Liver (tissue), 9 donors: ENCODE data around the gene KCNIP4. TPM values are rescaled to one million over a fixed set of nuclear protein-coding genes. Genes with fewer than 3 reads are reported as not detected.

Experiments
- DNase-seq: peaks from one replicate; pipeline ENCODE4 v3.0.0-alpha.2; 2017; ENCODE audit warnings: low spot score
- H3K27ac ChIP-seq, 2 donors: one replicate each; pipeline ENCODE4 v1.7.0; 2013; ENCODE audit warnings: inconsistent platforms in 2 of 2, low read length in 2 of 2, control low read depth in 1 of 2, low read depth in 1 of 2, mild to moderate bottlenecking in 1 of 2
- H3K27me3 ChIP-seq, 4 donors: one replicate each; pipeline versions ENCODE4 v1.6.1 to v1.7.0; 2013; ENCODE audit warnings: low read length in 3 of 4, inconsistent platforms in 1 of 4, mild to moderate bottlenecking in 1 of 4, moderate library complexity in 1 of 4; ENCODE audit not compliant: control insufficient read depth in 4 of 4, insufficient read depth in 4 of 4
- H3K36me3 ChIP-seq, 4 donors: one replicate each; pipeline versions ENCODE4 v1.6.1 to v1.7.0; 2013; ENCODE audit warnings: low read length in 3 of 4, mild to moderate bottlenecking in 3 of 4, low read depth in 1 of 4, moderate library complexity in 1 of 4; ENCODE audit not compliant: control insufficient read depth in 4 of 4, insufficient read depth in 3 of 4
- H3K4me1 ChIP-seq, 4 donors: one replicate each; pipeline versions ENCODE4 v1.6.1 to v1.7.0; 2013; ENCODE audit warnings: low read length in 3 of 4, mild to moderate bottlenecking in 3 of 4, moderate library complexity in 1 of 4; ENCODE audit not compliant: control insufficient read depth in 4 of 4, insufficient read depth in 4 of 4
- H3K4me3 ChIP-seq, 3 donors: one replicate each; pipeline versions ENCODE4 v1.6.1 to v1.7.0; 2013; ENCODE audit warnings: low read length in 3 of 3, control low read depth in 1 of 3, low read depth in 1 of 3, mild to moderate bottlenecking in 1 of 3
- H3K9ac ChIP-seq, 2 donors: one replicate each; pipeline ENCODE4 v1.7.0; 2013; ENCODE audit warnings: low read length in 2 of 2, mild to moderate bottlenecking in 2 of 2, moderate library complexity in 2 of 2, control low read depth in 1 of 2, low read depth in 1 of 2
- H3K9me3 ChIP-seq, 4 donors: one replicate each; pipeline versions ENCODE4 v1.6.1 to v1.7.0; 2013; ENCODE audit warnings: low read length in 3 of 4; ENCODE audit not compliant: control insufficient read depth in 4 of 4
- ATF3 ChIP-seq: IDR thresholded peaks from 2 replicates; pipeline ENCODE4 v1.6.1; 2016; ENCODE audit warnings: antibody characterized with exemption
- CTCF ChIP-seq: fragments of 150-350 bp; IDR thresholded peaks from 2 replicates; pipeline ENCODE4 v1.5.1; 2017; ENCODE audit warnings: improper control_type of control experiment, low read depth, low read length; ENCODE audit not compliant: missing input control
- EGR1 ChIP-seq, 2 donors: IDR thresholded peaks; 2 replicates each; pipeline ENCODE4 v1.6.1; 2016 to 2018; ENCODE audit warnings: antibody characterized with exemption in 2 of 2, low read depth in 2 of 2
- FOXA1 ChIP-seq: IDR thresholded peaks from 2 replicates; pipeline ENCODE4 v1.6.1; 2016; ENCODE audit warnings: antibody characterized with exemption
- FOXA2 ChIP-seq: IDR thresholded peaks from 2 replicates; pipeline ENCODE4 v1.6.1; 2016; ENCODE audit warnings: antibody characterized with exemption
- GABPA ChIP-seq, 2 donors: IDR thresholded peaks in 1 of 2; conservative IDR thresholded peaks in 1 of 2; 2 replicates each; pipeline ENCODE4 v1.6.1; 2016; ENCODE audit warnings: antibody characterized with exemption in 2 of 2, mild to moderate bottlenecking in 1 of 2, moderate library complexity in 1 of 2
- HNF4A ChIP-seq, 2 donors: conservative IDR thresholded peaks; 2 replicates each; pipeline ENCODE4 v1.6.1; 2016; ENCODE audit warnings: antibody characterized with exemption in 2 of 2, mild to moderate bottlenecking in 2 of 2
- HNF4G ChIP-seq: IDR thresholded peaks from 2 replicates; pipeline ENCODE4 v1.6.1; 2016; ENCODE audit warnings: antibody characterized with exemption
- JUND ChIP-seq, 2 donors: IDR thresholded peaks; 2 replicates each; pipeline ENCODE4 v1.6.1; 2016; ENCODE audit warnings: antibody characterized with exemption in 2 of 2
- MAX ChIP-seq: IDR thresholded peaks from 2 replicates; pipeline ENCODE4 v1.6.1; 2016; ENCODE audit warnings: antibody characterized with exemption
- NR2F2 ChIP-seq: IDR thresholded peaks from 2 replicates; pipeline ENCODE4 v1.6.1; 2016; ENCODE audit warnings: antibody characterized with exemption
- RAD21 ChIP-seq, 2 donors: IDR thresholded peaks; 2 replicates each; pipeline ENCODE4 v1.6.1; 2016; ENCODE audit warnings: antibody characterized with exemption in 2 of 2, mild to moderate bottlenecking in 2 of 2
- REST ChIP-seq: IDR thresholded peaks from 2 replicates; pipeline ENCODE4 v1.6.1; 2016; ENCODE audit warnings: antibody characterized with exemption, mild to moderate bottlenecking
- RXRA ChIP-seq, 2 donors: IDR thresholded peaks; 2 replicates each; pipeline ENCODE4 v1.6.1; 2017 to 2018; ENCODE audit warnings: antibody characterized with exemption in 2 of 2, mild to moderate bottlenecking in 1 of 2
- SP1 ChIP-seq: IDR thresholded peaks from 2 replicates; pipeline ENCODE4 v1.6.1; 2018; ENCODE audit warnings: antibody characterized with exemption, mild to moderate bottlenecking
- TAF1 ChIP-seq: conservative IDR thresholded peaks from 2 replicates; pipeline ENCODE4 v1.6.1; 2016; ENCODE audit warnings: antibody characterized with exemption, mild to moderate bottlenecking
- YY1 ChIP-seq: IDR thresholded peaks from 2 replicates; pipeline ENCODE4 v1.6.1; 2016; ENCODE audit warnings: antibody characterized with exemption, mild to moderate bottlenecking
- WGBS: extraction: QIAGEN DNeasy Blood & Tissue Kit; methylation state at CpG from one replicate; pipeline ENCODE4 v1.1.7; 2013; 5-methylcytosine and 5-hydroxymethylcytosine counted together
- polyA plus RNA-seq, 2 donors: library from polyadenylated mRNA; stranded (reverse) in 1 of 2; unstranded in 1 of 2; fragments of 200-250 nt in 1 of 2; fragments of >200 nt in 1 of 2; fragmentation: Nextera tagmentation in 1 of 2; extraction: Ambion mirVana in 1 of 2; gene quantifications; one replicate each; pipeline versions ENCODE4 v1.2.1 to v1.2.3, GENCODE V29; 2013 to 2015
- total RNA-seq, 2 donors: library from RNA; depleted of rRNA; stranded (reverse); fragments of >200 nt; gene quantifications; one replicate each; pipeline ENCODE4 v1.2.3, GENCODE V29; 2014
- donor health status: healthy.
- donor health status: healthy.
- donor health status: healthy.
- donor health status: healthy.
- donor health status: healthy.

Gene KCNIP4
- total and polyA plus RNA-seq, 4 donors, result 0.08 to 0.14 TPM; not detected in 2

- no peak for TF ChIP-seq YY1
Observed at GRCh38 chr4:21320034-21320433, 628.5 kb downstream of the KCNIP4 start (continued).

GRCh38 chr4:21307709-21308108, 640.9 kb downstream of the KCNIP4 start:
- H3K27ac ChIP-seq, result no peak overlapping the region
- 68% methylated on average over 3 of the region's 3 CpGs for WGBS

GRCh38 chr4:21304540-21304887, 644.1 kb downstream of the KCNIP4 start:
- H3K9me3 ChIP-seq, result no peaks in the 10 kb centered on the region
- no peak overlapping the region for H3K4me3 ChIP-seq
- WGBS, result 9% methylated on average over 4 of the region's 4 CpGs
- H3K9ac ChIP-seq, result no peak overlapping the region
- H3K27me3 ChIP-seq, result peaks cover 0 to 7% (median 5%) of the 10 kb centered on the region in 4 donors
- no peaks in the 10 kb centered on the region for H3K4me1 ChIP-seq
- no peak overlapping the region for H3K27ac ChIP-seq
- no peaks in the 10 kb centered on the region for H3K36me3 ChIP-seq
- no peak for DNase-seq
- TF ChIP-seq TAF1 (no peak), NR2F2 (no peak), REST (no peak), RAD21 (IDR thresholded peaks at IDR 0.05) (no peak), JUND (IDR thresholded peaks at IDR 0.05) (no peak)

More at GRCh38 chr4:21307709-21308108, 640.9 kb downstream of the KCNIP4 start:
- peaks cover 0 to 6% (median 3%) of the 10 kb centered on the region in 4 donors for H3K27me3 ChIP-seq
- H3K4me1 ChIP-seq, result no peaks in the 10 kb centered on the region
- H3K9me3 ChIP-seq, result no peaks in the 10 kb centered on the region
- no peak overlapping the region for H3K9ac ChIP-seq
- H3K36me3 ChIP-seq, result no peaks in the 10 kb centered on the region
- no peak overlapping the region for H3K4me3 ChIP-seq
- no peak for DNase-seq
- TF ChIP-seq RXRA (IDR thresholded peaks at IDR 0.05), result no peak
- no peak for TF ChIP-seq TAF1
- no peak for TF ChIP-seq FOXA1

- no peak overlapping the region for H3K27ac ChIP-seq
- H3K27me3 ChIP-seq, result no peaks in the 10 kb centered on the region
- H3K9me3 ChIP-seq, result no peaks in the 10 kb centered on the region
- 34% methylated on average over 2 of the region's 2 CpGs for WGBS
- H3K4me1 ChIP-seq, result no peaks in the 10 kb centered on the region
- H3K4me3 ChIP-seq, result no peak overlapping the region
- no peak for DNase-seq
- no peak overlapping the region for H3K9ac ChIP-seq
- no peaks in the 10 kb centered on the region for H3K36me3 ChIP-seq
- no peak for TF ChIP-seq MAX
- TF ChIP-seq YY1, result no peak
- TF ChIP-seq FOXA1, result no peak
- TF ChIP-seq FOXA2, result no peak
- TF ChIP-seq EGR1 (IDR thresholded peaks at IDR 0.05; ENCODE audit: low read depth in 2 of 2), result no peak
- no peak for TF ChIP-seq RXRA (IDR thresholded peaks at IDR 0.05)
- TF ChIP-seq REST, result no peak
- no peak for TF ChIP-seq TAF1
- TF ChIP-seq JUND (IDR thresholded peaks at IDR 0.05), result no peak
- TF ChIP-seq NR2F2, result no peak
- no peak for TF ChIP-seq HNF4A (conservative IDR thresholded peaks at IDR 0.05)
- no peak for TF ChIP-seq GABPA (IDR thresholded peaks at IDR 0.05 in 1 of 2, conservative IDR thresholded peaks at IDR 0.05 in 1 of 2)
- no peak for TF ChIP-seq HNF4G
- no peak for TF ChIP-seq SP1
- TF ChIP-seq ATF3, result no peak
- TF ChIP-seq CTCF, result no peak
Observed at GRCh38 chr4:21290562-21290961, 658.0 kb downstream of the KCNIP4 start.
